ENCODE data around the gene NARS2.
"Not testable (repeated sequence)": the region's sequence is repeated elsewhere in the genome, so short reads cannot be mapped to it uniquely, and the experiment has no call there.

Gene NARS2

GRCh38 chr11:78493413-78493975 is 81.2 kb downstream of the NARS2 start:
- in situ Hi-C loops (cut with MboI; ENCODE audit: low sequenced_read_pairs) = no loop called here

GRCh38 chr11:78492973-78493372 is 81.7 kb downstream of the NARS2 start:
- in situ Hi-C loops (cut with MboI; ENCODE audit: low sequenced_read_pairs) = no loop called here

GRCh38 chr11:78489184-78489583 is 85.5 kb downstream of the NARS2 start:
- in situ Hi-C loops (cut with MboI; ENCODE audit: low sequenced_read_pairs) = no loop called here

GRCh38 chr11:78478536-78478935 is 96.1 kb downstream of the NARS2 start:
- in situ Hi-C loops (cut with MboI; ENCODE audit: low sequenced_read_pairs) = no loop called here

- in situ Hi-C loops (cut with MboI; ENCODE audit: low sequenced_read_pairs) = no loop called here
Measured at GRCh38 chr11:78476066-78476465, 98.6 kb downstream of the NARS2 start.

- in situ Hi-C loops (cut with MboI; ENCODE audit: low sequenced_read_pairs) = no loop called here
Measured at GRCh38 chr11:78474451-78474850, 100.2 kb downstream of the NARS2 start.

- in situ Hi-C loops (cut with MboI; ENCODE audit: low sequenced_read_pairs) = no loop called here
Measured at GRCh38 chr11:78472905-78473304, 101.8 kb downstream of the NARS2 start.

GRCh38 chr11:78472382-78472781 is 102.3 kb downstream of the NARS2 start:
- in situ Hi-C loops (cut with MboI; ENCODE audit: low sequenced_read_pairs) = no loop called here

GRCh38 chr11:78470861-78471442 is 103.7 kb downstream of the NARS2 start:
- in situ Hi-C loops (cut with MboI; ENCODE audit: low sequenced_read_pairs) = no loop called here

GRCh38 chr11:78469896-78470295 is 104.8 kb downstream of the NARS2 start:
- in situ Hi-C loops (cut with MboI; ENCODE audit: low sequenced_read_pairs) = no loop called here

GRCh38 chr11:78467931-78468330 is 106.7 kb downstream of the NARS2 start:
- in situ Hi-C loops (cut with MboI; ENCODE audit: low sequenced_read_pairs) = no loop called here

GRCh38 chr11:78467370-78467769 is 107.3 kb downstream of the NARS2 start:
- in situ Hi-C loops (cut with MboI; ENCODE audit: low sequenced_read_pairs) = no loop called here

- in situ Hi-C loops (cut with MboI; ENCODE audit: low sequenced_read_pairs) = no loop called here
Measured at GRCh38 chr11:78465169-78465942, 109.3 kb downstream of the NARS2 start.

GRCh38 chr11:78464787-78465168 is 109.9 kb downstream of the NARS2 start:
- in situ Hi-C loops (cut with MboI; ENCODE audit: low sequenced_read_pairs) = not testable (repeated sequence)

- in situ Hi-C loops (cut with MboI; ENCODE audit: low sequenced_read_pairs) = no loop called here
Measured at GRCh38 chr11:78460471-78460870, 114.2 kb downstream of the NARS2 start.

- in situ Hi-C loops (cut with MboI; ENCODE audit: low sequenced_read_pairs) = no loop called here
Measured at GRCh38 chr11:78459738-78460137, 114.9 kb downstream of the NARS2 start.

- in situ Hi-C loops (cut with MboI; ENCODE audit: low sequenced_read_pairs) = no loop called here
Measured at GRCh38 chr11:78457448-78457847, 117.2 kb downstream of the NARS2 start.

GRCh38 chr11:78453140-78453935 is 121.3 kb downstream of the NARS2 start:
- in situ Hi-C loops (cut with MboI; ENCODE audit: low sequenced_read_pairs) = no loop called here

- in situ Hi-C loops (cut with MboI; ENCODE audit: low sequenced_read_pairs) = no loop called here
Measured at GRCh38 chr11:78451371-78452150, 123.1 kb downstream of the NARS2 start.

GRCh38 chr11:78450866-78451265 is 123.8 kb downstream of the NARS2 start:
- in situ Hi-C loops (cut with MboI; ENCODE audit: low sequenced_read_pairs) = no loop called here

- in situ Hi-C loops (cut with MboI; ENCODE audit: low sequenced_read_pairs) = no loop called here
Measured at GRCh38 chr11:78449866-78450265, 124.8 kb downstream of the NARS2 start.
